GM10847 (cell line): Measurements from ENCODE around the gene GRPEL2.
A peak's percentile ranks its signal among the peaks of the same experiment; 100 is the strongest.

Experiments
- POLR2A ChIP-seq: IDR thresholded peaks from 2 replicates; pipeline ENCODE4 v1.6.1; 2011; ENCODE audit not compliant: insufficient read length; ENCODE audit errors: extremely low read depth

Gene GRPEL2

GRCh38 chr5:149333711-149334443, 11.4 kb upstream of the GRPEL2 start:
- no peak for TF ChIP-seq POLR2A

- no peak for TF ChIP-seq POLR2A
Measured at GRCh38 chr5:149337736-149338135, 7.6 kb upstream of the GRPEL2 start.

GRCh38 chr5:149338364-149338763, 6.9 kb upstream of the GRPEL2 start:
- TF ChIP-seq POLR2A = no peak

GRCh38 chr5:149340920-149341319, 4.4 kb upstream of the GRPEL2 start:
- TF ChIP-seq POLR2A = no peak

- no peak for TF ChIP-seq POLR2A
Measured at GRCh38 chr5:149341876-149342275, 3.4 kb upstream of the GRPEL2 start.

GRCh38 chr5:149344151-149344550, 1.1 kb upstream of the GRPEL2 start:
- TF ChIP-seq POLR2A = no peak

- no peak for TF ChIP-seq POLR2A
Measured at GRCh38 chr5:149345892-149346222, 558 bp downstream of the GRPEL2 start.

GRCh38 chr5:149348518-149348917, 3.2 kb downstream of the GRPEL2 start:
- TF ChIP-seq POLR2A = no peak

GRCh38 chr5:149349382-149349781, 4.1 kb downstream of the GRPEL2 start:
- TF ChIP-seq POLR2A = no peak

- no peak for TF ChIP-seq POLR2A
Measured at GRCh38 chr5:149352169-149352568, 6.9 kb downstream of the GRPEL2 start.

GRCh38 chr5:149353911-149354310, 8.6 kb downstream of the GRPEL2 start:
- TF ChIP-seq POLR2A = no peak

GRCh38 chr5:149355688-149356087, 10.4 kb downstream of the GRPEL2 start:
- no peak for TF ChIP-seq POLR2A

- TF ChIP-seq POLR2A = no peak
Measured at GRCh38 chr5:149356391-149356790, 11.1 kb downstream of the GRPEL2 start.

- peak; percentile 74 for TF ChIP-seq POLR2A
Measured at GRCh38 chr5:149357370-149358293, 12.3 kb downstream of the GRPEL2 start, which contains the start of gene PCYOX1L. PCYOX1L (plus strand) TSS chr5:149358046; CDS start chr5:149358069, 23 bp downstream.

GRCh38 chr5:149358294-149358651, 13.0 kb downstream of the GRPEL2 start:
- no peak for TF ChIP-seq POLR2A

GRCh38 chr5:149358868-149359495, 13.7 kb downstream of the GRPEL2 start:
- no peak for TF ChIP-seq POLR2A
